IMR-90 (cell line): ENCODE data around the gene RND1. TPM values are rescaled to one million over a fixed set of nuclear protein-coding genes. Genes with fewer than 3 reads are reported as not detected.

ENCODE experiments used
- ATAC-seq: fragments of 200-7000 bp; cut with Tn5 transposase; 2 replicates; pipeline ENCODE4 v1.9.1; 2020; ENCODE audit warnings: low read depth, mild to moderate bottlenecking, moderate library complexity
- BruUV-seq: library from RNA; stranded (reverse); fragments of 400-500 nt; replicated peaks from 2 replicates; lab custom pipeline; 2021; lab: Mats Ljungman, UMichigan
- CTCF ChIA-PET: fragments of 300-600 bp; formaldehyde crosslinking; extraction: SDS; loops from one replicate; lab custom pipeline; 2021; ENCODE audit warnings: antibody characterized with exemption; lab: Yijun Ruan, JAX
- POLR2A ChIA-PET: fragments of 300-600 bp; sonication (Branson Sonifier 250); formaldehyde crosslinking; loops from one replicate; lab custom pipeline; 2022; ENCODE audit warnings: antibody characterized with exemption; ENCODE audit not compliant: unreplicated experiment; lab: Charles Lee
- DNase-seq: peaks from one replicate; pipeline ENCODE4 v3.0.0; 2013
- H2AFZ ChIP-seq: replicated peaks from 2 replicates; pipeline ENCODE3; 2013; ENCODE audit warnings: low read length, mild to moderate bottlenecking; ENCODE audit not compliant: poor library complexity
- H2AK5ac ChIP-seq: 2 replicates; pipeline ENCODE4 v1.6.1; 2013; ENCODE audit warnings: low read depth, low read length, inconsistent platforms
- H2AK9ac ChIP-seq: replicated peaks from 2 replicates; pipeline ENCODE3; 2013; ENCODE audit warnings: mild to moderate bottlenecking, low read depth, low read length, moderate library complexity; ENCODE audit not compliant: poor library complexity
- H2BK120ac ChIP-seq: 2 replicates; pipeline ENCODE4 v1.6.1; 2013; ENCODE audit warnings: low read depth, low read length, inconsistent platforms
- H2BK15ac ChIP-seq: 3 replicates; pipeline ENCODE4 v1.6.1; 2013; ENCODE audit warnings: low read depth, low read length, inconsistent platforms
- H2BK20ac ChIP-seq: 2 replicates; pipeline ENCODE4 v1.6.1; 2013; ENCODE audit warnings: low read depth, mild to moderate bottlenecking, inconsistent platforms, low read length, moderate library complexity
- H2BK5ac ChIP-seq: 2 replicates; pipeline ENCODE4 v1.6.1; 2013; ENCODE audit warnings: mild to moderate bottlenecking, low read depth, low read length, inconsistent platforms; ENCODE audit not compliant: poor library complexity, severe bottlenecking
- H3K14ac ChIP-seq: replicated peaks from 2 replicates; pipeline ENCODE4 v1.6.1; 2013; ENCODE audit warnings: low read depth, low read length, inconsistent platforms
- H3K18ac ChIP-seq: 2 replicates; pipeline ENCODE4 v1.6.1; 2013; ENCODE audit warnings: low read depth, low read length, control low read depth
- H3K23ac ChIP-seq: 2 replicates; pipeline ENCODE4 v1.6.1; 2013; ENCODE audit warnings: low read depth, low read length, inconsistent platforms
- H3K27ac ChIP-seq: 2 replicates; pipeline ENCODE4 v1.5.1; 2013; ENCODE audit warnings: mild to moderate bottlenecking, control low read depth, low read length; ENCODE audit not compliant: insufficient read depth
- H3K27me3 ChIP-seq: 2 replicates; pipeline ENCODE4 v1.6.1; 2013; ENCODE audit warnings: low read length; ENCODE audit not compliant: control insufficient read depth, insufficient read depth
- H3K36me3 ChIP-seq: 2 replicates; pipeline ENCODE4 v1.6.1; 2013; ENCODE audit warnings: low read length, mixed read lengths; ENCODE audit not compliant: control insufficient read depth, insufficient read depth
- H3K4ac ChIP-seq: 2 replicates; pipeline ENCODE4 v1.6.1; 2013; ENCODE audit warnings: low read depth, low read length, inconsistent platforms
- H3K4me1 ChIP-seq: 2 replicates; pipeline ENCODE4 v1.6.1; 2013; ENCODE audit warnings: low read length, mixed read lengths; ENCODE audit not compliant: control insufficient read depth, insufficient read depth
- H3K4me2 ChIP-seq: 2 replicates; pipeline ENCODE4 v1.6.1; 2013; ENCODE audit warnings: low read depth, mild to moderate bottlenecking, control low read depth, low read length, moderate library complexity
- H3K4me3 ChIP-seq: 2 replicates; pipeline ENCODE4 v1.5.1; 2013; ENCODE audit warnings: low read depth, mild to moderate bottlenecking, control low read depth, low read length, moderate library complexity; ENCODE audit not compliant: insufficient read depth
- H3K56ac ChIP-seq: 2 replicates; pipeline ENCODE4 v1.6.1; 2013; ENCODE audit warnings: low read length, inconsistent platforms; ENCODE audit not compliant: insufficient read depth; ENCODE audit errors: extremely low read depth
- H3K79me1 ChIP-seq, 2 experiments: 2 replicates each; pipeline ENCODE4 v1.6.1; 2013; ENCODE audit warnings: low read length in 2 of 2, inconsistent platforms in 1 of 2, low read depth in 1 of 2
- H3K9ac ChIP-seq: 2 replicates; pipeline ENCODE4 v1.6.1; 2013; ENCODE audit warnings: low read depth, low read length, control low read depth
- H3K9me1 ChIP-seq: 2 replicates; pipeline ENCODE4 v1.6.1; 2013; ENCODE audit warnings: low read length, inconsistent platforms; ENCODE audit not compliant: insufficient read depth
- H3K9me3 ChIP-seq: 2 replicates; pipeline ENCODE4 v1.6.1; 2013; ENCODE audit warnings: low read length; ENCODE audit not compliant: control insufficient read depth, insufficient read depth
- H4K20me1 ChIP-seq: 2 replicates; pipeline ENCODE4 v1.6.1; 2013; ENCODE audit warnings: low read length, inconsistent platforms; ENCODE audit not compliant: insufficient read depth
- H4K5ac ChIP-seq: 2 replicates; pipeline ENCODE4 v1.6.1; 2013; ENCODE audit warnings: mild to moderate bottlenecking, low read depth, low read length, control low read depth
- H4K8ac ChIP-seq, 2 experiments: 2 replicates each; pipeline ENCODE4 v1.6.1; 2013; ENCODE audit warnings: low read depth in 2 of 2, low read length in 2 of 2, control low read depth in 1 of 2, inconsistent platforms in 1 of 2
- H4K91ac ChIP-seq: 2 replicates; pipeline ENCODE4 v1.6.1; 2013; ENCODE audit warnings: low read depth, low read length, inconsistent platforms; ENCODE audit not compliant: insufficient read depth
- FOS ChIP-seq: fragments of 150-350 bp; IDR thresholded peaks from 2 replicates; pipeline ENCODE4 v1.6.1; 2016; ENCODE audit warnings: low read depth, low read length
- MAFK ChIP-seq: IDR thresholded peaks from 2 replicates; pipeline ENCODE4 v1.6.1; 2012; ENCODE audit warnings: low read depth, low read length, improper control_type of control experiment
- MXI1 ChIP-seq: IDR thresholded peaks from 2 replicates; pipeline ENCODE4 v1.6.1; 2012; ENCODE audit warnings: low read depth, mild to moderate bottlenecking, low read length, moderate library complexity, borderline replicate concordance
- RAD21 ChIP-seq: IDR thresholded peaks from 2 replicates; pipeline ENCODE4 v1.6.1; 2012; ENCODE audit warnings: low read length, improper control_type of control experiment
- SMC3 ChIP-seq: fragments of 150-350 bp; IDR thresholded peaks from 2 replicates; pipeline ENCODE4 v1.6.1; 2016; ENCODE audit warnings: low read depth, mild to moderate bottlenecking, antibody characterized with exemption, low read length, moderate library complexity
- WGBS, 2 experiments: methylation state at CpG; one replicate each; pipeline versions ENCODE4 v1.1.5 to v1.1.7; 2013; ENCODE audit warnings: missing lambda C conversion rate in 2 of 2; ENCODE audit not compliant: insufficient read length in 1 of 2; ENCODE audit errors: extremely low coverage in 2 of 2; 5-methylcytosine and 5-hydroxymethylcytosine counted together
- dilution Hi-C: fragments of 300-500 bp; cut with HindIII; formaldehyde crosslinking; loops from one replicate; pipeline ENCODE4 v1.14.3; 2018; ENCODE audit warnings: low sequenced_read_pairs; ENCODE audit not compliant: unreplicated experiment
- in situ Hi-C: fragments of 300-500 bp; cut with MboI; formaldehyde crosslinking; loops from 3 replicates; pipeline ENCODE4 v1.14.3; 2019; ENCODE audit warnings: low sequenced_read_pairs, inconsistent platforms, mixed read lengths
- intact Hi-C: fragments of 100-400 bp; cut with micrococcal nuclease; formaldehyde crosslinking; loops from 2 replicates; pipeline ENCODE4 v1.10.0; 2022
- polyA plus RNA-seq, 3 experiments: library from polyadenylated mRNA; depleted of rRNA; stranded (reverse); fragments of >200 nt; gene quantifications; 2 replicates each; pipeline ENCODE4 v1.2.3, GENCODE V29; 2012; ENCODE audit warnings: low replicate concordance in 1 of 3
- total RNA-seq: library from RNA; depleted of rRNA; stranded (reverse); fragments of >200 nt; gene quantifications from 2 replicates; pipeline ENCODE4 v1.2.3, GENCODE V29; 2012
- TF ChIP-seq, protein P1 (sequence below): conservative IDR thresholded peaks from 2 replicates; pipeline ENCODE4 v1.5.1; 2012; ENCODE audit warnings: mild to moderate bottlenecking, low read depth, low read length, improper control_type of control experiment

Gene RND1
- total and polyA plus RNA-seq, 2 of the 4 experiments (the other 2 are of a cell fraction), result under 0.01 to 0.21 TPM

GRCh38 chr12:48903982-48904411 is 38.3 kb upstream of the RND1 start:
- in situ Hi-C loops (no loop called here), intact Hi-C loops (no loop called here), dilution Hi-C loops (no loop called here)
- no peaks in the 10 kb centered on the region for H3K79me1 ChIP-seq
- H3K4me2 ChIP-seq, result peak overlapping the region; percentile 58
- no peak overlapping the region for H4K5ac ChIP-seq
- no peak overlapping the region for H2BK5ac ChIP-seq
- H2AK9ac ChIP-seq, result no peak overlapping the region
- no peaks in the 10 kb centered on the region for H4K20me1 ChIP-seq
- H3K9ac ChIP-seq, result 0 out of 2 replicates have a peak overlapping the region, but pooled peaks have one; percentile 22
- no peak overlapping the region for H3K4ac ChIP-seq
- H3K23ac ChIP-seq, result no peak overlapping the region
- H3K18ac ChIP-seq, result no peak overlapping the region
- peak; percentile 97 for ATAC-seq
- H2BK15ac ChIP-seq, result no peak overlapping the region
- H3K27me3 ChIP-seq, result no peaks in the 10 kb centered on the region; the same call in none of the 2 replicates
- H3K56ac ChIP-seq, result no peak overlapping the region
- H2AK5ac ChIP-seq, result no peak overlapping the region
- DNase-seq, result peak; percentile 82
- H2BK20ac ChIP-seq, result no peak overlapping the region
- no TSS peak for BruUV-seq
- H2AFZ ChIP-seq, result peak overlapping the region; percentile 87
- H3K9me3 ChIP-seq, result no peaks in the 10 kb centered on the region
- H3K4me3 ChIP-seq, result peak overlapping the region; percentile 19
- CTCF ChIA-PET, result interaction anchor here (0.6 to 1.6 kb wide), 7 partner anchors 9 to 94 kb away, joined by 3 to 7 read pairs (median 4); no protein-coding TSS in a partner anchor
- H4K91ac ChIP-seq, result no peak overlapping the region
- TF ChIP-seq MAFK (no peak), SMC3 (peak; percentile 21; the same call in 1 of the 2 replicates), MXI1 (0 out of 2 replicates have a peak, but pooled peaks have one; percentile 22), FOS (no peak), RAD21 (peak; percentile 40)
- TF ChIP-seq, protein P1, sequence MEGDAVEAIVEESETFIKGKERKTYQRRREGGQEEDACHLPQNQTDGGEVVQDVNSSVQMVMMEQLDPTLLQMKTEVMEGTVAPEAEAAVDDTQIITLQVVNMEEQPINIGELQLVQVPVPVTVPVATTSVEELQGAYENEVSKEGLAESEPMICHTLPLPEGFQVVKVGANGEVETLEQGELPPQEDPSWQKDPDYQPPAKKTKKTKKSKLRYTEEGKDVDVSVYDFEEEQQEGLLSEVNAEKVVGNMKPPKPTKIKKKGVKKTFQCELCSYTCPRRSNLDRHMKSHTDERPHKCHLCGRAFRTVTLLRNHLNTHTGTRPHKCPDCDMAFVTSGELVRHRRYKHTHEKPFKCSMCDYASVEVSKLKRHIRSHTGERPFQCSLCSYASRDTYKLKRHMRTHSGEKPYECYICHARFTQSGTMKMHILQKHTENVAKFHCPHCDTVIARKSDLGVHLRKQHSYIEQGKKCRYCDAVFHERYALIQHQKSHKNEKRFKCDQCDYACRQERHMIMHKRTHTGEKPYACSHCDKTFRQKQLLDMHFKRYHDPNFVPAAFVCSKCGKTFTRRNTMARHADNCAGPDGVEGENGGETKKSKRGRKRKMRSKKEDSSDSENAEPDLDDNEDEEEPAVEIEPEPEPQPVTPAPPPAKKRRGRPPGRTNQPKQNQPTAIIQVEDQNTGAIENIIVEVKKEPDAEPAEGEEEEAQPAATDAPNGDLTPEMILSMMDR, result peak; percentile 65
- WGBS, 2 experiments, result 0% methylated on average over 7 of the region's 19 CpGs; no CpG with 5 or more reads in 1 of the 2 experiments
- no peaks in the 10 kb centered on the region for H3K9me1 ChIP-seq
- no peaks in the 10 kb centered on the region for H3K36me3 ChIP-seq
- POLR2A ChIA-PET, result no interaction called here
- no peak overlapping the region for H3K14ac ChIP-seq
- H3K4me1 ChIP-seq, result no peaks in the 10 kb centered on the region; the same call in 1 of the 2 replicates
- no peak overlapping the region; a peak in 2 of 4 replicates for H4K8ac ChIP-seq
- no peak overlapping the region for H3K27ac ChIP-seq
- H2BK120ac ChIP-seq, result no peak overlapping the region
